Measurements from ENCODE around the gene SEZ6L.

- TF ChIP-seq CTCF (IDR thresholded peaks at IDR 0.05; ENCODE audit: poor library complexity) = no peak
- no peak for TF ChIP-seq EZH2 (IDR thresholded peaks at IDR 0.05; ENCODE audit: borderline replicate concordance)
- TF ChIP-seq EZH2phosphoT487 (IDR thresholded peaks at IDR 0.05; ENCODE audit: low read depth, severe bottlenecking, unreplicated experiment) = no peak
Observed at GRCh38 chr22:26401726-26402125, 232.5 kb downstream of the SEZ6L start.

All from hepatocyte (in vitro differentiated cells).